ENCODE data around the gene PPP1R12C. TPM values are rescaled to one million over a fixed set of nuclear protein-coding genes. Genes with fewer than 3 reads are reported as not detected.

Gene PPP1R12C
- total RNA-seq, 1 experiment from 2014 or later: 158 TPM

GRCh38 chr19:55149078-55150003 is 31.9 kb upstream of the PPP1R12C start, which contains the start of gene TNNT1:
Gene TNNT1, minus strand, starts transcription at chr19:55149206. Its CDS starts 2,049 bp downstream, at chr19:55147157.
- peaks cover 17% of the 10 kb centered on the region; the same call in 1 of the 2 replicates for H3K4me1 ChIP-seq (ENCODE audit: control insufficient read depth, insufficient read depth, low read length)
- POLR2A ChIA-PET: no interaction called here
- intact Hi-C loops (cut with micrococcal nuclease; ENCODE audit: unreplicated experiment): loop anchor here (10.0 kb wide), 1 partner anchor 275 kb away; no protein-coding TSS in a partner anchor

GRCh38 chr19:55147545-55148251 is 30.3 kb upstream of the PPP1R12C start:
- intact Hi-C loops (cut with micrococcal nuclease; ENCODE audit: unreplicated experiment): loop anchor here (10.0 kb wide), 1 partner anchor 277 kb away; no protein-coding TSS in a partner anchor
- Histone ChIP-seq H3K4me3 (ENCODE audit: low read depth in 2 of 2, low read length in 2 of 2) (no peak overlapping the region), H3K36me3 (ENCODE audit: control insufficient read depth, insufficient read depth, low read length) (no peaks in the 10 kb centered on the region), H3K4me1 (ENCODE audit: control insufficient read depth, insufficient read depth, low read length) (peaks cover 17% of the 10 kb centered on the region; the same call in 1 of the 2 replicates), H3K9me3 (ENCODE audit: control insufficient read depth, insufficient read depth, low read depth, low read length) (no peaks in the 10 kb centered on the region), H3K27ac (ENCODE audit: low read length) (no peak overlapping the region), H3K27me3 (ENCODE audit: control insufficient read depth, insufficient read depth, low read length) (no peaks in the 10 kb centered on the region)
- ChIA-PET CTCF (interaction anchor here (0.7 to 1.3 kb wide), 3 partner anchors 9 to 13 kb away, joined by 3 to 6 read pairs (median 5); no protein-coding TSS in a partner anchor), POLR2A (interaction anchor here (0.6 kb wide), 2 partner anchors 9 to 184 kb away, joined by 6 read pairs; no protein-coding TSS in a partner anchor)
- no peak for DNase-seq (ENCODE audit: low read depth, low spot score)
- BruUV-seq (replicated peaks): no TSS peak
- no peak for ATAC-seq
- TF ChIP-seq REST (IDR thresholded peaks at IDR 0.05; ENCODE audit: insufficient read depth in 1 of 2, low read depth in 2 of 2, low read length in 1 of 2) (no peak), SIN3A (IDR thresholded peaks at IDR 0.05; ENCODE audit: borderline replicate concordance, insufficient read depth, low read depth, low read length) (no peak), POLR2AphosphoS5 (IDR thresholded peaks at IDR 0.05; ENCODE audit: low read depth, low read length) (no peak), CTCF (IDR thresholded peaks at IDR 0.05) (no peak), TCF7L2 (IDR thresholded peaks at IDR 0.05; ENCODE audit: low read depth, low read length) (no peak)
- in situ Hi-C loops (cut with HindIII; ENCODE audit: low pct_unique_long_range_greater_than_20kb, low sequenced_read_pairs): no loop called here

More at GRCh38 chr19:55149078-55150003, 31.9 kb upstream of the PPP1R12C start, which contains the start of gene TNNT1:
- Histone ChIP-seq H3K9me3 (ENCODE audit: control insufficient read depth, insufficient read depth, low read depth, low read length) (no peaks in the 10 kb centered on the region), H3K4me3 (ENCODE audit: low read depth in 2 of 2, low read length in 2 of 2) (no peak within 1 kb of the TSS), H3K27me3 (ENCODE audit: control insufficient read depth, insufficient read depth, low read length) (no peaks in the 10 kb centered on the region), H3K27ac (ENCODE audit: low read length) (peak within 1 kb of the TSS; percentile 31; the same call in 1 of the 2 replicates), H3K36me3 (ENCODE audit: control insufficient read depth, insufficient read depth, low read length) (no peaks in the 10 kb centered on the region)
- ATAC-seq (no peak), DNase-seq (ENCODE audit: low read depth, low spot score) (no peak)
- BruUV-seq (replicated peaks): no TSS peak
- CTCF ChIA-PET: interaction anchor here (0.6 to 0.8 kb wide), 2 partner anchors 14 to 18 kb away, joined by 4 read pairs; no protein-coding TSS in a partner anchor
- in situ Hi-C loops (cut with HindIII; ENCODE audit: low pct_unique_long_range_greater_than_20kb, low sequenced_read_pairs): no loop called here
- no peak for TF ChIP-seq TCF7L2 (IDR thresholded peaks at IDR 0.05; ENCODE audit: low read depth, low read length)
